Stimulated activated CD8-positive, alpha-beta memory T cell treated with anti-CD3 and anti-CD28 coated beads, Interleukin-7, amount 100 ng/mL, for 4 hours (primary cell): ENCODE measurements around the gene COL25A1.

Experiments used
- DNase-seq, 2 donors: peaks; one replicate each; pipeline ENCODE4 v3.0.0-alpha.2; 2020; ENCODE audit warnings: low read depth in 2 of 2

COL25A1 gene

GRCh38 chr4:109302361-109303139 is at the start of gene COL25A1:
COL25A1 (minus strand) TSS chr4:109302658.
- peak; percentile 9 to 26 for DNase-seq

- DNase-seq, result no peak
Observed at GRCh38 chr4:109350121-109350520, 47.7 kb upstream of the COL25A1 start.

- no peak for DNase-seq
Observed at GRCh38 chr4:109334129-109335105, 32.0 kb upstream of the COL25A1 start.

GRCh38 chr4:109332926-109333464 is 30.5 kb upstream of the COL25A1 start:
- no peak for DNase-seq

- no peak for DNase-seq
Observed at GRCh38 chr4:109327641-109328040, 25.2 kb upstream of the COL25A1 start.

GRCh38 chr4:109325698-109326097 is 23.2 kb upstream of the COL25A1 start:
- DNase-seq, result no peak

GRCh38 chr4:109323348-109323747 is 20.9 kb upstream of the COL25A1 start:
- no peak for DNase-seq

- no peak for DNase-seq
Observed at GRCh38 chr4:109321232-109321631, 18.8 kb upstream of the COL25A1 start.

GRCh38 chr4:109319684-109320083 is 17.2 kb upstream of the COL25A1 start:
- no peak for DNase-seq

GRCh38 chr4:109319156-109319555 is 16.7 kb upstream of the COL25A1 start:
- DNase-seq, result no peak

GRCh38 chr4:109315818-109316217 is 13.4 kb upstream of the COL25A1 start:
- no peak for DNase-seq

GRCh38 chr4:109315341-109315740 is 12.9 kb upstream of the COL25A1 start:
- no peak for DNase-seq

GRCh38 chr4:109313168-109314133 is 11.0 kb upstream of the COL25A1 start:
- DNase-seq, result no peak

- no peak for DNase-seq
Observed at GRCh38 chr4:109303140-109303496, 660 bp upstream of the COL25A1 start.

GRCh38 chr4:109301651-109302360 is 652 bp downstream of the COL25A1 start:
- DNase-seq, result no peak

- no peak for DNase-seq
Observed at GRCh38 chr4:109298279-109299010, 4.0 kb downstream of the COL25A1 start.

- no peak for DNase-seq
Observed at GRCh38 chr4:109296527-109296926, 5.9 kb downstream of the COL25A1 start.

- DNase-seq, result no peak
Observed at GRCh38 chr4:109295081-109295480, 7.4 kb downstream of the COL25A1 start.

GRCh38 chr4:109294468-109295020 is 7.9 kb downstream of the COL25A1 start:
- no peak for DNase-seq

- no peak for DNase-seq
Observed at GRCh38 chr4:109294006-109294405, 8.5 kb downstream of the COL25A1 start.
